ENCODE data around the gene GALNTL6.

- TF ChIP-seq, protein P1, sequence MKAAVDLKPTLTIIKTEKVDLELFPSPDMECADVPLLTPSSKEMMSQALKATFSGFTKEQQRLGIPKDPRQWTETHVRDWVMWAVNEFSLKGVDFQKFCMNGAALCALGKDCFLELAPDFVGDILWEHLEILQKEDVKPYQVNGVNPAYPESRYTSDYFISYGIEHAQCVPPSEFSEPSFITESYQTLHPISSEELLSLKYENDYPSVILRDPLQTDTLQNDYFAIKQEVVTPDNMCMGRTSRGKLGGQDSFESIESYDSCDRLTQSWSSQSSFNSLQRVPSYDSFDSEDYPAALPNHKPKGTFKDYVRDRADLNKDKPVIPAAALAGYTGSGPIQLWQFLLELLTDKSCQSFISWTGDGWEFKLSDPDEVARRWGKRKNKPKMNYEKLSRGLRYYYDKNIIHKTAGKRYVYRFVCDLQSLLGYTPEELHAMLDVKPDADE (IDR thresholded peaks at IDR 0.05) = no peak
- TF ChIP-seq, protein P2, sequence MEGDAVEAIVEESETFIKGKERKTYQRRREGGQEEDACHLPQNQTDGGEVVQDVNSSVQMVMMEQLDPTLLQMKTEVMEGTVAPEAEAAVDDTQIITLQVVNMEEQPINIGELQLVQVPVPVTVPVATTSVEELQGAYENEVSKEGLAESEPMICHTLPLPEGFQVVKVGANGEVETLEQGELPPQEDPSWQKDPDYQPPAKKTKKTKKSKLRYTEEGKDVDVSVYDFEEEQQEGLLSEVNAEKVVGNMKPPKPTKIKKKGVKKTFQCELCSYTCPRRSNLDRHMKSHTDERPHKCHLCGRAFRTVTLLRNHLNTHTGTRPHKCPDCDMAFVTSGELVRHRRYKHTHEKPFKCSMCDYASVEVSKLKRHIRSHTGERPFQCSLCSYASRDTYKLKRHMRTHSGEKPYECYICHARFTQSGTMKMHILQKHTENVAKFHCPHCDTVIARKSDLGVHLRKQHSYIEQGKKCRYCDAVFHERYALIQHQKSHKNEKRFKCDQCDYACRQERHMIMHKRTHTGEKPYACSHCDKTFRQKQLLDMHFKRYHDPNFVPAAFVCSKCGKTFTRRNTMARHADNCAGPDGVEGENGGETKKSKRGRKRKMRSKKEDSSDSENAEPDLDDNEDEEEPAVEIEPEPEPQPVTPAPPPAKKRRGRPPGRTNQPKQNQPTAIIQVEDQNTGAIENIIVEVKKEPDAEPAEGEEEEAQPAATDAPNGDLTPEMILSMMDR (conservative IDR thresholded peaks at IDR 0.05; ENCODE audit: low read depth in 2 of 2) = no peak
- no peak for TF ChIP-seq POLR2AphosphoS5 (IDR thresholded peaks at IDR 0.05; ENCODE audit: low read depth)
- TF ChIP-seq CREB1 (CRISPR knock-in tag; IDR thresholded peaks at IDR 0.05; ENCODE audit: low read depth) = no peak
- no peak for TF ChIP-seq EZH2 (IDR thresholded peaks at IDR 0.05; ENCODE audit: low read depth, unreplicated experiment)
- no peak for TF ChIP-seq EZH2phosphoT487 (IDR thresholded peaks at IDR 0.05; ENCODE audit: unreplicated experiment)
- TF ChIP-seq, protein P3, sequence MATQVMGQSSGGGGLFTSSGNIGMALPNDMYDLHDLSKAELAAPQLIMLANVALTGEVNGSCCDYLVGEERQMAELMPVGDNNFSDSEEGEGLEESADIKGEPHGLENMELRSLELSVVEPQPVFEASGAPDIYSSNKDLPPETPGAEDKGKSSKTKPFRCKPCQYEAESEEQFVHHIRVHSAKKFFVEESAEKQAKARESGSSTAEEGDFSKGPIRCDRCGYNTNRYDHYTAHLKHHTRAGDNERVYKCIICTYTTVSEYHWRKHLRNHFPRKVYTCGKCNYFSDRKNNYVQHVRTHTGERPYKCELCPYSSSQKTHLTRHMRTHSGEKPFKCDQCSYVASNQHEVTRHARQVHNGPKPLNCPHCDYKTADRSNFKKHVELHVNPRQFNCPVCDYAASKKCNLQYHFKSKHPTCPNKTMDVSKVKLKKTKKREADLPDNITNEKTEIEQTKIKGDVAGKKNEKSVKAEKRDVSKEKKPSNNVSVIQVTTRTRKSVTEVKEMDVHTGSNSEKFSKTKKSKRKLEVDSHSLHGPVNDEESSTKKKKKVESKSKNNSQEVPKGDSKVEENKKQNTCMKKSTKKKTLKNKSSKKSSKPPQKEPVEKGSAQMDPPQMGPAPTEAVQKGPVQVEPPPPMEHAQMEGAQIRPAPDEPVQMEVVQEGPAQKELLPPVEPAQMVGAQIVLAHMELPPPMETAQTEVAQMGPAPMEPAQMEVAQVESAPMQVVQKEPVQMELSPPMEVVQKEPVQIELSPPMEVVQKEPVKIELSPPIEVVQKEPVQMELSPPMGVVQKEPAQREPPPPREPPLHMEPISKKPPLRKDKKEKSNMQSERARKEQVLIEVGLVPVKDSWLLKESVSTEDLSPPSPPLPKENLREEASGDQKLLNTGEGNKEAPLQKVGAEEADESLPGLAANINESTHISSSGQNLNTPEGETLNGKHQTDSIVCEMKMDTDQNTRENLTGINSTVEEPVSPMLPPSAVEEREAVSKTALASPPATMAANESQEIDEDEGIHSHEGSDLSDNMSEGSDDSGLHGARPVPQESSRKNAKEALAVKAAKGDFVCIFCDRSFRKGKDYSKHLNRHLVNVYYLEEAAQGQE (IDR thresholded peaks at IDR 0.05; ENCODE audit: unreplicated experiment) = no peak
- TF ChIP-seq ZNF331 (CRISPR knock-in tag; IDR thresholded peaks at IDR 0.05; ENCODE audit: low read depth) = no peak
- TF ChIP-seq JUNB (IDR thresholded peaks at IDR 0.05; ENCODE audit: unreplicated experiment) = no peak
- TF ChIP-seq ZNF114 (CRISPR knock-in tag; IDR thresholded peaks at IDR 0.05) = no peak
- TF ChIP-seq NANOG (IDR thresholded peaks at IDR 0.05; ENCODE audit: borderline replicate concordance) = no peak
- TF ChIP-seq STAT1 (IDR thresholded peaks at IDR 0.05; ENCODE audit: unreplicated experiment) = no peak
These were observed 708.0 kb downstream of the GALNTL6 start for GRCh38 chr4:172521248-172521647.
